Measurements from ENCODE around the gene TRUB2. TPM values are rescaled to one million over a fixed set of nuclear protein-coding genes. Genes with fewer than 3 reads are reported as not detected.
"Not testable (repeated sequence)": the region's sequence is repeated elsewhere in the genome, so short reads cannot be mapped to it uniquely, and the experiment has no call there.

Gene TRUB2
- total and polyA plus RNA-seq, 5 experiments from 2014 or later: 20.7 to 30.0 (median 25.4) TPM

DNA sequence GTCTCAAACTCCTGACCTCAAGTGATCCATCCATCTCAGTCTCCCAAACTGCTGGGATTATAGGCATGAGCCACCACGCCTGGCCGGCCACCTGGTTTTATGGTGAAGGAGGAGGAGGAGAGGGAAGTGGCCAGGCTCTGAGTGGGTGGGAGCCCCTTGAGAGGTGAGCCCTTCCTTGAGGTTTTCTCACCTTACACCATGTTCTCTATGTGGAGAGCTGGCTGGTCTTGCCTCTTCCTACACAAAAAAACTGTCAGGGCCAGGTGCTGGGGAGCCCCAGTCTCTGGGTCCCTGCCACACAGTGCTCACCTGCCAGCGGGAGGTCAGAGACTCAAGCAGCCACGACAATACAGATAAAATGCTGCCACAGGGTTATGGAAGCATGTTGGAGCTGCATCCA, 28.1 kb downstream of the TRUB2 start:
- Mint-ChIP-seq H3K27ac (no peak overlapping the region), H3K36me3 (peaks cover 0 to 1% (median 0%) of the 10 kb centered on the region in 3 donors), H3K9me3 (no peaks in the 10 kb centered on the region), H3K27me3 (no peaks in the 10 kb centered on the region), H3K4me1 (peaks cover 0 to 2% (median under 1%) of the 10 kb centered on the region in 4 donors), H3K4me3 (no peak overlapping the region)
- no peak for ATAC-seq
- POLR2A ChIA-PET: no interaction called here
- DNase-seq: no peak

DNA sequence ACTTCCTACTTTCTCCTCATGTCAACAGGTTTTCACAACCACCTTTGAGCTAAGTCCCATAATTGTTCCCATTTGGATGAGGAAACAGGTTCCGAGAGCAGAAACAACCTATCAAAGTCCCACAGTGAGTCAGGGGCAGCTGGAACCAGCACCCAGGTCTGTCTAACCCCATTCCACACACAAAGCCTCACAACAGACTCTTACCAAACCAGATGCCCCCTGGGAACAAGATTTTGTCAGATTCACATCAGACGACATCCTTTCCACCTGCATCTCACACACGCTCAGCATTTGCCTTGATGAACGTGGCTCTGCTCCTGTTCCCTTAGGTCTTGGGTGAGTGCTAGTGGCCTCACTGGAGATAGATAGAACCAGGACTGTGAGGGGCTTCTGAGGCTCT, 29.2 kb downstream of the TRUB2 start:
- no peak for DNase-seq
- H3K4me1 Mint-ChIP-seq: peaks cover 0 to 2% (median under 1%) of the 10 kb centered on the region in 4 donors
- H3K27ac Mint-ChIP-seq: peak overlapping the region in 1 of 10 donors; percentile 60
- H3K9me3 Mint-ChIP-seq: no peaks in the 10 kb centered on the region
- POLR2A ChIA-PET: interaction anchor here (0.6 kb wide), 2 partner anchors 281 to 494 kb away, joined by 3 read pairs; partner anchors contain the start of gene TBC1D13
- no peak overlapping the region for H3K4me3 Mint-ChIP-seq
- H3K27me3 Mint-ChIP-seq: no peaks in the 10 kb centered on the region
- no peak for ATAC-seq
- H3K36me3 Mint-ChIP-seq: peaks cover 0 to 7% (median 4%) of the 10 kb centered on the region in 3 donors

DNA sequence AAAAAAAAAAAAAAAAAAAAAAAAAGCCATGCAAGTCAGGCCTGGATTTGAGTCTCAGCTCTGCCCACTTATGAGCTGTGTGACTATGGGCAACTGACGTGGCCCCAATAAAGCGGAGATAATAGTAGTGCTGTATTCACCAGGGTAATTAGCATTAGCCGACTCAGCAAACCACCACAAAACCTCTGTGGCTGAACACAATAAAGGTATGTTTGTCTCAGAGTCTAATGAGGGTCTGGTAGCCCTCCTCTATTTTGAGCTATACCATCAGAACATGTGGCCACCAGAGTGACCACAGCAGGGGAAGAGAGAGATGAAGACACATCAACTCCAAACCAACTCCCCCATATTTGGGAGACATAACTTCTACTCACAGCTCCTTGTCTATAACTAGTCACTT, 30.2 kb downstream of the TRUB2 start:
- POLR2A ChIA-PET: interaction anchor here (0.6 to 0.8 kb wide), 2 partner anchors 9 to 496 kb away, joined by 5 to 6 read pairs; no protein-coding TSS in a partner anchor
- Mint-ChIP-seq H3K36me3 (peaks cover 0 to 13% (median 4%) of the 10 kb centered on the region in 3 donors), H3K27ac (no peak overlapping the region), H3K27me3 (no peaks in the 10 kb centered on the region), H3K9me3 (no peaks in the 10 kb centered on the region), H3K4me3 (no peak overlapping the region), H3K4me1 (peaks cover 0 to 2% (median under 1%) of the 10 kb centered on the region in 4 donors)
- no peak for ATAC-seq
- no peak for DNase-seq

DNA sequence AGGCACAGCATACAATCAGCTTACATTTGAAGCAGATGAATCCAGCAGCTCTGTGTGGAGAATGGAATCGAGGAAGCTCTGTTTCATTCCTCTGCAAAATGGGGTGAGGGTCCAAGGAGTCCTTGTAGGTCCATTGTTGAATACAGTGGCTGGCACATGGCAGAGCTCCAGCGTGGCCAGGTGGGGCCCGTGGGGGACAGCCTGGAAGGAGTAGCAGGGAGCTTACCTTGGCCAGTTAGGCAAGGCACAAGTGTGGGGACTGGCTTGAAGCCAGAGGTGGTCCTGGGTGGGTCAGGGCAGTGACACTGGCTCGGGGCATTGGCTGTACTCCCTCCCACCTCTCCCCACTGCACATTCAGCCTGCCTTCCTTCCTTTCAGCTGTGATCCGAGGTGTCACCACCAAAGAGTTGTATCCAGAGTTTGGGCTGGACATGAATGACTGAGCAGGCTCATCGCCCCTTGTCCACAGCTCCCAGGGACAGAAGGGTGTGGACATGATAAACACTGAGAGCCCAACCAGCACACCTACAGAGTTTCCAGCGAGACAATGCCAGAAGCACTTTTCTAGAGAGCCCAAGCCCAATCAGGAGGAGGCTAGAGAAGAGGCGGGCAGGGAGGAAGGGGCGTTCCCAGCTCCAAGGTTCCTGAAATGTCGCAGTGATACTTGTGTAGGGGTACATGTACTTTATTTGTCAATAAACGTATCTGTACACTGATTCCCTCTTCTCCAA, 33.8 kb downstream of the TRUB2 start:
- Mint-ChIP-seq H3K4me1 (peaks cover 0 to 1% (median 0%) of the 10 kb centered on the region in 4 donors), H3K27ac (no peak overlapping the region), H3K4me3 (no peak overlapping the region), H3K36me3 (peaks cover 0 to 18% (median 7%) of the 10 kb centered on the region in 3 donors), H3K27me3 (no peaks in the 10 kb centered on the region), H3K9me3 (no peaks in the 10 kb centered on the region)
- no peak for ATAC-seq
- POLR2A ChIA-PET: interaction anchor here (0.6 kb wide), 1 partner anchor 32 kb away, joined by 5 read pairs; no protein-coding TSS in a partner anchor
- DNase-seq: no peak

DNA sequence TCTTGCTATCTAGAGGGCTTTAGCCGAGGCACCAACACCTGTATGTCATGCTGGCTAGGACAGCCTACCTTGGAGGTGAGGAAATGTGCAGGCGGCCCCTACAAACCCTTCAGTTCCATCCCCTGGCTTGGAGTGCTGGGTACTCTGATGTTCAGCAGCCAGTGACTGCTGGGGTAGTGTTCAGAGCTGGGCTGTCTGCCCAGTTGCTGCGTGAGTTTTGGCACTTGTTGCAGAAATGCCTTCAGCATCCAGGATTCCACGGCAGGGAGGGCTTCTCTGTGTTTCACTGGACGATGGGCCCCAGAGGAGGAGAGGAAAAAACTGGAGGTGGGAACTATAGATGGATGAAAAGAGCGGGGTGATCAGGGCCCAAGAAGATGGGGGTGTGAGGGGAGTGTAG, 35.8 kb downstream of the TRUB2 start:
- ATAC-seq (no peak), DNase-seq (no peak)
- no peaks in the 10 kb centered on the region for H3K9me3 Mint-ChIP-seq
- no peaks in the 10 kb centered on the region for H3K27me3 Mint-ChIP-seq
- POLR2A ChIA-PET: no interaction called here
- no peak overlapping the region for H3K27ac Mint-ChIP-seq
- H3K4me1 Mint-ChIP-seq: peaks cover 0 to 1% (median 0%) of the 10 kb centered on the region in 4 donors
- H3K36me3 Mint-ChIP-seq: peaks cover 0 to 18% (median 7%) of the 10 kb centered on the region in 3 donors
- no peak overlapping the region for H3K4me3 Mint-ChIP-seq

DNA sequence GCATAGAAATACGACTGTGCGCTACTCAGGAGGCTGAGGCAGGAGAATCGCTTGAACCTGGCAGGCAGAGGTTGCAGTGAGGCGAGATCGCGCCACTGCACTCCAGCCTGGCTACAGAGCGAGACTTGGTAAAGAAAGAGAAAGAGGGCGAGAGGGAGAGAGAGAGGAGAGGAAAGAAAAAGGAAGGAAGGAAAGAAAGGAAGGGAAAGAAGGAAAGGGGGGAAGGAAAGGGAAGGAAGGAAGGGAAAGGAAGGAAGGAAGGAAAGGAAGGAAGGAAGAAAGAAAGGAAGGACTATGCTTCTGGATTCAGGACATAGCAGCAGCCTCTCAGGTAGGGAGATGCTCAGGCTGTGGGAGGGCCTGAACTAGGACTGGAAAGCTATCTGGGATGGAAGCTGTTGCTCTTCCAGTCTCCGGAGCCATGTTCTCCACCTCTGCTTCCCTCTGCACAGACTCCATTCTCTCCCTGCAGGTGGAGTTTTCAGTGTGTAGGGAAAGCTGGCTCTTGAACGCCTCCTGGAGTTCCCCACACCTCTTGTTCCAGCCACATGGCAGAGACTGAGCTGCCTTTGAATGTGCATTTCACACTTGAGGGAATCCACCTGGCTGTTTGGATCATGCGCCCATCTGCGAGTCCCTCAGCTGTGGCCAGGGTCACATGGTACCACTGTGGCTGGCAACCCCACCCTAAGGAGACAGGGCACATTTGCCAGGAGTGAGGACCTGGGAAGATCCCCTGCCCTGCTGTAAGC, 37.0 kb downstream of the TRUB2 start:
- POLR2A ChIA-PET: interaction anchor here (0.5 kb wide), 1 partner anchor 74 kb away, joined by 7 read pairs; no protein-coding TSS in a partner anchor
- ATAC-seq: no peak
- peak overlapping the region in 1 of 10 donors; percentile 37 for H3K27ac Mint-ChIP-seq

DNA sequence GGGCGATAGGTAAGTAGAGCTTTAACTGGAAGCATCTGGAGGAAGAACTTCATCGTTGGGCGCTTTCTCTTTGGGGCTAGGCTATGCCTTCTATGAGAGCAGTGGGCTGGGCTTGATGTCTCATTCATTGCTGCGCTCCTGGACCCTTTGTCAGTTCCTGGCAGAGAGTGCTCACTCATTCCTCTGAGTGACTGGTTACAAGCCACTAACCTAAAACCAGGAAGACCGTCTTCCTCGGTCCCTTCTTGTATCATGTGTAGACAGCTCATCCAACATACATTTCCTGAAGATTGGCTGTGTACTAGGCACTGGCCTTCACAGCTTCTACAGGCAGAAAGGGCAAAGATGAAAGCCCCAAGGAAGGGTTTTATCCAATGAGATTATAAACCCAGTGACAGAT, 39.7 kb downstream of the TRUB2 start:
- DNase-seq (no peak), ATAC-seq (no peak)
- H3K27ac Mint-ChIP-seq: no peak overlapping the region
- peaks cover 0 to 11% (median 9%) of the 10 kb centered on the region in 3 donors for H3K36me3 Mint-ChIP-seq
- no peaks in the 10 kb centered on the region for H3K9me3 Mint-ChIP-seq
- POLR2A ChIA-PET: interaction anchor here (0.6 kb wide), 1 partner anchor 780 kb away, joined by 7 read pairs; no protein-coding TSS in a partner anchor
- no peak overlapping the region for H3K4me3 Mint-ChIP-seq
- peaks cover 4 to 14% (median 13%) of the 10 kb centered on the region in 4 donors for H3K4me1 Mint-ChIP-seq
- no peaks in the 10 kb centered on the region for H3K27me3 Mint-ChIP-seq

More for the DNA sequence above, 37.0 kb downstream of the TRUB2 start:
- peaks cover 0 to 3% (median under 1%) of the 10 kb centered on the region in 4 donors for H3K4me1 Mint-ChIP-seq
- peaks cover 0 to 18% (median 7%) of the 10 kb centered on the region in 3 donors for H3K36me3 Mint-ChIP-seq
- H3K27me3 Mint-ChIP-seq: no peaks in the 10 kb centered on the region
- DNase-seq: no peak
- H3K4me3 Mint-ChIP-seq: no peak overlapping the region
- H3K9me3 Mint-ChIP-seq: no peaks in the 10 kb centered on the region

DNA sequence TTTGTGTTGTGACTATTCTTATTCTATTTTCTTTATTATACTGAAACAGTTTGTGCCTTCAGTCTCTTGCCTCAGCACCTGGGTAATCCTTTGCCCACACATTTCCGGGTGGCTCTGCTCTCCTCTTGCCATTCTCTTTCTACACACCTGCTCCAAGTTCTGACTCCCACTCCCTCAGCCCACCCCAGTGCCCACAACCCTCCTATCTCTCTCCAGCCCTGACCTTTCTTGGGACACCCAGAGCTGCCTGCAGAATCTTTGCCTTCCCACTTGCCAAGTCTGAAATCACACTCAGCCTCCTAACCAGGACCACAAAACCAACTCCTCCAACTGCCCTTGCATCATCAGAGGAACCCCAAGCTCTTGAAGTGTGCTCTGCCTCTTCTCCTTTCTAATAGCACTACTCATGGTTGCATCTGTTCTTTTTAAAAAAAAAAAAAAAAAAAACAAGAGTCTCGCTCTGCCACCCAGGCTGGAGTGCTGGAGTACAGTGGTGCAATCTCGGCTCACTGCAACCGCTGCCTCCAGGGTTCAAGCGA, 42.1 kb downstream of the TRUB2 start:
- H3K9me3 Mint-ChIP-seq: no peaks in the 10 kb centered on the region
- no peak overlapping the region for H3K4me3 Mint-ChIP-seq
- ATAC-seq (no peak), DNase-seq (no peak)
- POLR2A ChIA-PET: interaction anchor here (0.7 kb wide), 1 partner anchor 31 kb away, joined by 5 read pairs; no protein-coding TSS in a partner anchor
- H3K27ac Mint-ChIP-seq: peak overlapping the region in 3 of 10 donors; percentile 22 to 77 (median 73)
- peaks cover 0 to 6% (median 4%) of the 10 kb centered on the region in 3 donors for H3K36me3 Mint-ChIP-seq
- peaks cover 15 to 32% (median 30%) of the 10 kb centered on the region in 4 donors for H3K4me1 Mint-ChIP-seq
- H3K27me3 Mint-ChIP-seq: peaks cover 0 to 2% (median 0%) of the 10 kb centered on the region in 5 donors

DNA sequence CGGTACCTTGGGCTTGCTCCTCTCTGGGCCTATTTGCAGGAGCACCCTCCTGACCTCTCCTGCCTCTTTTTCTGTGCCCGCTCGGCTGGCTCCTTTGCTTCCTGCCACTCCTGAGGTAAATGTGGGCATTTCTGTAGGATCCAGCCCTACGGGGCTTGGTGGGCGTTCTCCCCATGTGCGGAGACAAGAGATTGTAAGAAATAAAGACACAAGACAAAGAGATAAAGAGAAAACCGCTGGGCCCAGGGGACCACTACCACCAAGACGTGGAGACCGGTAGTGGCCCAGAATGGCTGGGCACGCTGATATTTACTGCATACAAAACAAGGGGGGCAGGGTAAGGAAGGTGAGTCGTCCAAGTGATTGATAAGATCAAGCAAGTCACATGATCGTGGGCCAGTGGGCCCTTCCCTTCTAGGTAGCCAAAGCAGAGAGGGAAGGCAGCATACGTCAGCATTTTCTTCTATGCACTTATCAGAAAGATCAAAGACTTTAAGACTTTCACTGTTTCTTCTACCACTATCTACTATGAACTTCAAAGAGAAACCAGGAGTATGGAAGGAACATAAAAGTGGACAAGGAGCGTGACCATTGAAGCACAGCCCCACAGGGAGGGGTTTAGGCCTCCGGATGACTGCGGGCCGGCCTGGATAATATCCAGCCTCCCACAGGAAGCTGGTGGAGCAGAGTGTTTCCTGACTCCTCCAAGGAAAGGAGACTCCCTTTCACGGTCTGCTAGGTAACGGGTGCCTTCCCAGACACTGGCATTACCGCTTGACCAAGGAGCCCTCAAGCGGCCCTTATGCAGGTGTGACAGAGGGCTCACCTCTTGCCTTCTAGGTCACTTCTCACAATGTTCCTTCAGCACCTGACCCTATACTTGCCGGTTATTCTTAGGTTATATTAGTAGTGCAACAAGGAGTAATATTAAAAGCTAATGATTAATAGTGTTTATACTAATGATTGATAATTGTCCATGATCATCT, 42.9 kb downstream of the TRUB2 start:
- not testable (repeated sequence) for H3K27me3 Mint-ChIP-seq, H3K36me3 Mint-ChIP-seq, ATAC-seq, H3K9me3 Mint-ChIP-seq, DNase-seq
- Mint-ChIP-seq H3K4me3 (peak overlapping the region in 2 of 10 donors; percentile 25 to 75), H3K27ac (peak overlapping the region in 4 of 10 donors; percentile 54 to 84 (median 76)), H3K4me1 (peaks cover 17 to 39% (median 38%) of the 10 kb centered on the region in 4 donors)
- POLR2A ChIA-PET: interaction anchor here (0.7 kb wide), 1 partner anchor 30 kb away, joined by 5 read pairs; no protein-coding TSS in a partner anchor

DNA sequence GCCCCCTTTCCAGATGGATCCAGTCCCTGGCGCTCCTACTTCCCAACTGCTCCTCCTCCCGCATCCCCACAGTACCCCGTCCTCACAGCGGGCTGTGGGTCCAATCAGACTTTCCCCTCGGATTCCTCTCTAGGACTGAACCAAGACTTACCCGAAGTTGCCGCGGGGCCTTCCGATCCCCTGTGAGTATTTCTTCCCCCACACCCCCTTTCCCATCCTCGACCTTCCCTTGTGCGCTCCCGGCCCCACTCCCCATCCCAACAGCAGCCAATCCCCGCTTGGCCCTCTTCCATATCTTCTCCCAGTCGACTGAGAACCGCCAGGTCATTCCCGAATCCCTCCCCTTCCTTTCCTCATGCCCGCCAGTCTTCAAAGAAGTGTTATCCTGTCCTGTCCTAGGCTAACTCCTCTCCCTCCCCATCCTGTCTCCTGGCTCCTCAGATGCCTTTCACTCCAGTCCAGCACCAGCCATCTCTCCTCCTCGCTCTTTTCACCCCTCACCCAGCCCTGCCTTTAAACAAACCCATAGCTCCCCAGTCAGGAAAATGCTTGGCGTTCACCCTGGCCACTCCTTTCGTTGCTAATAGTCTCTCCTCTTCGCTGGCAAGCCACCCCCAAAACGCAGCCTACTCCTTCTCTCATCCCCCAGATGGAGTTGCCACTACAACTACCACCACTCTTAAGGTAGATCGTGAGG, 45.5 kb downstream of the TRUB2 start:
- ATAC-seq (no peak), DNase-seq (peak in 2 of 10 donors; percentile 3 to 9)
- POLR2A ChIA-PET: interaction anchor here (0.7 to 2.1 kb wide), 5 partner anchors 24 to 148 kb away, joined by 3 to 14 read pairs (median 6); partner anchors contain the start of gene URM1
- H3K36me3 Mint-ChIP-seq: peaks cover 0 to 28% (median 8%) of the 10 kb centered on the region in 3 donors
- peak overlapping the region; percentile 94 to 97 (median 96) for H3K4me3 Mint-ChIP-seq
- H3K27me3 Mint-ChIP-seq: peaks cover 0 to 2% (median 0%) of the 10 kb centered on the region in 5 donors
- H3K4me1 Mint-ChIP-seq: peaks cover 22 to 49% (median 46%) of the 10 kb centered on the region in 4 donors
- H3K9me3 Mint-ChIP-seq: no peaks in the 10 kb centered on the region
- peak overlapping the region; percentile 94 to 100 (median 98) for H3K27ac Mint-ChIP-seq

Measured in naive thymus-derived CD8-positive, alpha-beta T cell (primary cell).